ENCODE data around the gene PDE10A.

The PDE10A gene
- long read RNA-seq, partial matches to known transcripts: 0 of 3 reads
- long read RNA-seq, other reads (novel, unspliced or antisense): 3 of 3 reads

DNA sequence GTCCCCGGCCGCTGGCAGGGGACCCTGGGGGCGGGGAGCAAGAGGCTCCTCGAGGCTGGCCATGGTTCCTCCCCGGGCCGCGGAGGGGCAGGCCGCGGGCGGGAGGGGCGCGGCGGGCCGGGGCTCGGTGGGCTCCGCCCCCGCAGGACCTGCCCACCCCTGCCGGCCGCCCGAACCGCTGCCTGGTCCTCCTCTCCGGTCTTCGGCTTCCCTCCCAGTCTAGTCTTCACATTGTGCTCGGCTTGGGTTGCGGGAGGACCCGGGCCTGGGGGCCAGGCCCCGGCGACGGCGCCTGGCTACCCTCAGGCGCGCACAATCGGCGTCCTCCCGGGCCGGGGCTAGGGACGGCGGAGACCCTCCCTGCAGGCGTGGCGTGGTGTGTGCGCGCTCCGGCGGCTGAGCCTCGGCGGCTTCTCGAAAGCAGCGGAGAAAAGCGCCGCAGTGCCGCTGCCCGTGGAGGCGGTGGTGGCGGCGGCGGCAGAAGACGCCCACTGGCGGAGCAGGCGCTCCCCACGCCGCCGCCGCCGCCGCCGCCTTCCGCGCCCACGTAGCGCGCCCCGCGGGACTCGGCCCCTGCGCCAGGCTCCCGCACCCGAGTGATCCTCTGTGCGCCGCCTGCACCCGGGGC lies at the start of gene PDE10A:
Gene PDE10A, minus strand, starts transcription at position 493 of the 628 bp plus-strand sequence. Its CDS starts 430 bp downstream, at position 63.
- H3K27me3 ChIP-seq (ENCODE audit: insufficient read depth, poor library complexity, severe bottlenecking): peaks cover 56% of the 10 kb centered on the region
- H3K4me3 ChIP-seq (replicated peaks; ENCODE audit: insufficient read depth, low read length): no peak within 1 kb of the TSS; the same call in 1 of the 2 replicates
- no peak for TF ChIP-seq GABPA (IDR thresholded peaks at IDR 0.05; ENCODE audit: low read depth)
- TF ChIP-seq POLR2AphosphoS5 (IDR thresholded peaks at IDR 0.05; ENCODE audit: low read depth): no peak
- TF ChIP-seq, protein P1, sequence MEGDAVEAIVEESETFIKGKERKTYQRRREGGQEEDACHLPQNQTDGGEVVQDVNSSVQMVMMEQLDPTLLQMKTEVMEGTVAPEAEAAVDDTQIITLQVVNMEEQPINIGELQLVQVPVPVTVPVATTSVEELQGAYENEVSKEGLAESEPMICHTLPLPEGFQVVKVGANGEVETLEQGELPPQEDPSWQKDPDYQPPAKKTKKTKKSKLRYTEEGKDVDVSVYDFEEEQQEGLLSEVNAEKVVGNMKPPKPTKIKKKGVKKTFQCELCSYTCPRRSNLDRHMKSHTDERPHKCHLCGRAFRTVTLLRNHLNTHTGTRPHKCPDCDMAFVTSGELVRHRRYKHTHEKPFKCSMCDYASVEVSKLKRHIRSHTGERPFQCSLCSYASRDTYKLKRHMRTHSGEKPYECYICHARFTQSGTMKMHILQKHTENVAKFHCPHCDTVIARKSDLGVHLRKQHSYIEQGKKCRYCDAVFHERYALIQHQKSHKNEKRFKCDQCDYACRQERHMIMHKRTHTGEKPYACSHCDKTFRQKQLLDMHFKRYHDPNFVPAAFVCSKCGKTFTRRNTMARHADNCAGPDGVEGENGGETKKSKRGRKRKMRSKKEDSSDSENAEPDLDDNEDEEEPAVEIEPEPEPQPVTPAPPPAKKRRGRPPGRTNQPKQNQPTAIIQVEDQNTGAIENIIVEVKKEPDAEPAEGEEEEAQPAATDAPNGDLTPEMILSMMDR (IDR thresholded peaks at IDR 0.05; ENCODE audit: insufficient read depth, low read length): no peak
- TF ChIP-seq, protein P2, sequence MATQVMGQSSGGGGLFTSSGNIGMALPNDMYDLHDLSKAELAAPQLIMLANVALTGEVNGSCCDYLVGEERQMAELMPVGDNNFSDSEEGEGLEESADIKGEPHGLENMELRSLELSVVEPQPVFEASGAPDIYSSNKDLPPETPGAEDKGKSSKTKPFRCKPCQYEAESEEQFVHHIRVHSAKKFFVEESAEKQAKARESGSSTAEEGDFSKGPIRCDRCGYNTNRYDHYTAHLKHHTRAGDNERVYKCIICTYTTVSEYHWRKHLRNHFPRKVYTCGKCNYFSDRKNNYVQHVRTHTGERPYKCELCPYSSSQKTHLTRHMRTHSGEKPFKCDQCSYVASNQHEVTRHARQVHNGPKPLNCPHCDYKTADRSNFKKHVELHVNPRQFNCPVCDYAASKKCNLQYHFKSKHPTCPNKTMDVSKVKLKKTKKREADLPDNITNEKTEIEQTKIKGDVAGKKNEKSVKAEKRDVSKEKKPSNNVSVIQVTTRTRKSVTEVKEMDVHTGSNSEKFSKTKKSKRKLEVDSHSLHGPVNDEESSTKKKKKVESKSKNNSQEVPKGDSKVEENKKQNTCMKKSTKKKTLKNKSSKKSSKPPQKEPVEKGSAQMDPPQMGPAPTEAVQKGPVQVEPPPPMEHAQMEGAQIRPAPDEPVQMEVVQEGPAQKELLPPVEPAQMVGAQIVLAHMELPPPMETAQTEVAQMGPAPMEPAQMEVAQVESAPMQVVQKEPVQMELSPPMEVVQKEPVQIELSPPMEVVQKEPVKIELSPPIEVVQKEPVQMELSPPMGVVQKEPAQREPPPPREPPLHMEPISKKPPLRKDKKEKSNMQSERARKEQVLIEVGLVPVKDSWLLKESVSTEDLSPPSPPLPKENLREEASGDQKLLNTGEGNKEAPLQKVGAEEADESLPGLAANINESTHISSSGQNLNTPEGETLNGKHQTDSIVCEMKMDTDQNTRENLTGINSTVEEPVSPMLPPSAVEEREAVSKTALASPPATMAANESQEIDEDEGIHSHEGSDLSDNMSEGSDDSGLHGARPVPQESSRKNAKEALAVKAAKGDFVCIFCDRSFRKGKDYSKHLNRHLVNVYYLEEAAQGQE (IDR thresholded peaks at IDR 0.05; ENCODE audit: insufficient replicate concordance, low read depth): no peak
- TF ChIP-seq SPI1 (IDR thresholded peaks at IDR 0.05; ENCODE audit: borderline replicate concordance, low read depth): no peak
- no peak for DNase-seq (ENCODE audit: low read depth in 1 of 2, low spot score in 1 of 2)
- H3K27ac ChIP-seq (replicated peaks): no peak within 1 kb of the TSS

DNA sequence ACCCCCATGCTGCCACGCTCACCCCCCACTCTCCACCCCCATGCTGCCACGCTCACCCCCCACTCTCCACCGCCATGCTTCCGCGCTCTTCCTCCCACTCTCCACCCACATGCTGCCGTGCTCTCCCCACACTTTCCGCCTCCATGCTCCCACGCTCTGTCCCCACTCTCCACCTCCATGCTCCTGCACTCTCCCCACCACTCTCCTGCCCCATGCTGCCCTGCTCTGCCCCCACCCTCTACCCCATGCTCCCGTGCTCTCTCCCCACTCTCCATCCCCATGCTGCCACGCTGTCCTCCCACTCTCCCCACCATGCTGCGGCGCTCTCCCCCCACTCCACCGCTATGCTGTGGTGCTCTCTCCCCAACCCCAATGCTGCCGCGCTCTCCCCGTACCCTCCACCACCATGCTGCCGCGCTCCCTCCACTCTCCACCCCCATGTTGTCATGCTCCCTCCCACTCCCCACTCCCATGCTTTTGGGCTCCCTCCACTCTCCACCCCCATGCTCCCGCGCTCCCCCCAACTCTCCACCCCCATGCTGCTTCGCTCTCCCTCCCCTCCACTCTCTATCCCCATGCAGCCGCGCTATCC lies 46.0 kb upstream of the PDE10A start:
- H3K27ac ChIP-seq (replicated peaks): no peak overlapping the region
- DNase-seq (ENCODE audit: low read depth in 1 of 2, low spot score in 1 of 2): no peak
- H3K27me3 ChIP-seq (ENCODE audit: insufficient read depth, poor library complexity, severe bottlenecking): no peaks in the 10 kb centered on the region
- no peak overlapping the region for H3K4me3 ChIP-seq (replicated peaks; ENCODE audit: insufficient read depth, low read length)
- TF ChIP-seq POLR2AphosphoS5 (IDR thresholded peaks at IDR 0.05; ENCODE audit: low read depth) (no peak), GABPA (IDR thresholded peaks at IDR 0.05; ENCODE audit: low read depth) (no peak), SPI1 (IDR thresholded peaks at IDR 0.05; ENCODE audit: borderline replicate concordance, low read depth) (no peak)
- TF ChIP-seq, protein P1 (IDR thresholded peaks at IDR 0.05; ENCODE audit: insufficient read depth, low read length): no peak
- TF ChIP-seq, protein P2 (IDR thresholded peaks at IDR 0.05; ENCODE audit: insufficient replicate concordance, low read depth): no peak

DNA sequence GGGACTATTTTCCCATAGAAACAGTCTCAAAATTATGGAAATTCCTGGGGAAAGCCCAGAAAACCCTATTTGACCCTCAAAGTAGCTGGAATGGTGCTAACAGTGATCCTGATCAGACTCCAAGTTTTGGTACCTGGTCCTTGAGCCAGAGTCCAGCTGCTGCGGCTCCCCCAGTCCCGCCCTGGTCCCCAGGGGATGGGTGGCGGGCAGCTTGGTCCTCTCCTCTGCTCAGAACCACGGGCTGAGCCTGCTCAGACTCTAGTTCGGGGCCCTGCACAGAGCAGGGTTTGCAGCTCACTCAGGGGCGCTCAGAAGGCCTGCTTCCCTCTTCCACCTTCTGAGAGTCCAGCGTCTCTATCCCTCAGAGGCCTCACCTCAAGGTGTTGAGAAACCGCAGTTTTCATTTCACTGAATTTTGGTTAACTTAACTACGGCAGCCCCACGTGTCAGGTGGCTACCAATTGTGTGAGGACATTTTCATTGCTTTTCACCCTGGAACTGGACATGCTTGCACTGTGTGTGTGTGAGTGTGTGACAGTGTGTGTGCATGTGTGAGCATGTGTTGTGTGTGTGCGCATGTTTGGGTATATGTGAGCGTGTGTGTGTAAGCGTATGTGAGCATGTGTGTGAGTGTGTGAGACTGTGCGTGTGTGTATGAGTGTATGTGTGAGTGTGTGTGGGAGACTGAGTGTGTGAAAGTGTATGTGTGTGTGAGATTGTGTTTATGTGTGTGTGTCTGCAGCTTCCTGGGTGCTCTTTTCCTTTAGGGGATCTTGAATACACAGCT lies 44.2 kb upstream of the PDE10A start:
- no peak overlapping the region for H3K4me3 ChIP-seq (replicated peaks; ENCODE audit: insufficient read depth, low read length)
- no peak for DNase-seq (ENCODE audit: low read depth in 1 of 2, low spot score in 1 of 2)
- no peaks in the 10 kb centered on the region for H3K27me3 ChIP-seq (ENCODE audit: insufficient read depth, poor library complexity, severe bottlenecking)
- no peak overlapping the region for H3K27ac ChIP-seq (replicated peaks)
- TF ChIP-seq GABPA (IDR thresholded peaks at IDR 0.05; ENCODE audit: low read depth): no peak
- TF ChIP-seq, protein P2 (IDR thresholded peaks at IDR 0.05; ENCODE audit: insufficient replicate concordance, low read depth): no peak
- TF ChIP-seq, protein P1 (IDR thresholded peaks at IDR 0.05; ENCODE audit: insufficient read depth, low read length): no peak
- TF ChIP-seq POLR2AphosphoS5 (IDR thresholded peaks at IDR 0.05; ENCODE audit: low read depth): no peak
- no peak for TF ChIP-seq SPI1 (IDR thresholded peaks at IDR 0.05; ENCODE audit: borderline replicate concordance, low read depth)

Measured in HL-60 (cell line).